Type B pancreatic cell (in vitro differentiated cells): Measurements from ENCODE around the gene CCDC9B. TPM values are rescaled to one million over a fixed set of nuclear protein-coding genes. Genes with fewer than 3 reads are reported as not detected.

Experiments
- DNase-seq: peaks from one replicate; pipeline ENCODE4 v3.0.0; 2021; ENCODE audit warnings: mixed read lengths; ENCODE audit not compliant: unreplicated experiment; ENCODE audit errors: extremely low spot score
- H3K27ac Mint-ChIP-seq: 2 replicates; pipeline ENCODE4 v1.8.0; 2021; ENCODE audit warnings: mild to moderate bottlenecking, mixed read lengths
- H3K27me3 Mint-ChIP-seq: 2 replicates; pipeline ENCODE4 v1.8.0; 2021; ENCODE audit warnings: mixed read lengths
- H3K36me3 Mint-ChIP-seq: 2 replicates; pipeline ENCODE4 v1.8.0; 2021; ENCODE audit warnings: mixed read lengths
- H3K4me1 Mint-ChIP-seq: one replicate; pipeline ENCODE4 v1.8.0; 2021; ENCODE audit warnings: mixed read lengths; ENCODE audit not compliant: unreplicated experiment
- H3K4me3 Mint-ChIP-seq: 2 replicates; pipeline ENCODE4 v1.8.0; 2021; ENCODE audit warnings: mild to moderate bottlenecking, mixed read lengths
- H3K9me3 Mint-ChIP-seq: 2 replicates; pipeline ENCODE4 v1.8.0; 2021; ENCODE audit warnings: mixed read lengths
- CTCF ChIP-seq: fragments of 200-600 bp; sonication (generic); conservative IDR thresholded peaks from 2 replicates; pipeline ENCODE4 v1.5.0; 2021; ENCODE audit warnings: antibody characterized with exemption, mild to moderate bottlenecking
- long read RNA-seq: library from polyadenylated mRNA; unstranded; transcript quantifications from one replicate; pipeline ENCODE4 v2.0.0, GENCODE V29; 2020
- total RNA-seq: library from RNA; stranded (reverse); gene quantifications from 2 replicates; pipeline ENCODE4 v1.2.1, GENCODE V29; 2021; ENCODE audit warnings: low replicate concordance

The CCDC9B gene
- 1.6 and 2.4 TPM in 2 replicates for total RNA-seq
- long read RNA-seq = 0 reads

GRCh38 chr15:40340740-40341400, at the start of gene CCDC9B:
CCDC9B (minus strand) TSS chr15:40340939; CDS start chr15:40340819, 120 bp downstream.
- Mint-ChIP-seq H3K4me1 (peaks cover 20% of the 10 kb centered on the region), H3K27ac (peak within 1 kb of the TSS; percentile 63)

GRCh38 chr15:40389824-40390595, 49.3 kb upstream of the CCDC9B start:
- Mint-ChIP-seq H3K27me3 (no peaks in the 10 kb centered on the region), H3K4me3 (no peak overlapping the region)

More at GRCh38 chr15:40340740-40341400, at the start of gene CCDC9B:
- peak within 1 kb of the TSS; percentile 40 for H3K4me3 Mint-ChIP-seq
- no peaks in the 10 kb centered on the region for H3K36me3 Mint-ChIP-seq
- DNase-seq = no peak
- H3K27me3 Mint-ChIP-seq = peaks cover 3% of the 10 kb centered on the region
- H3K9me3 Mint-ChIP-seq = no peaks in the 10 kb centered on the region
- no peak for TF ChIP-seq CTCF

GRCh38 chr15:40388941-40389823, 48.4 kb upstream of the CCDC9B start:
- Mint-ChIP-seq H3K4me1 (peaks cover 7% of the 10 kb centered on the region), H3K9me3 (no peaks in the 10 kb centered on the region), H3K4me3 (no peak overlapping the region), H3K27me3 (no peaks in the 10 kb centered on the region), H3K27ac (no peak overlapping the region), H3K36me3 (peaks cover 43% of the 10 kb centered on the region)
- TF ChIP-seq CTCF = no peak
- no peak for DNase-seq

More at GRCh38 chr15:40389824-40390595, 49.3 kb upstream of the CCDC9B start:
- Mint-ChIP-seq H3K9me3 (no peaks in the 10 kb centered on the region), H3K36me3 (peaks cover 43% of the 10 kb centered on the region), H3K4me1 (no peaks in the 10 kb centered on the region), H3K27ac (no peak overlapping the region)
- no peak for TF ChIP-seq CTCF
- DNase-seq = no peak

- peaks cover 20% of the 10 kb centered on the region for H3K4me1 Mint-ChIP-seq
- H3K4me3 Mint-ChIP-seq = no peak overlapping the region
- no peak overlapping the region for H3K27ac Mint-ChIP-seq
- H3K9me3 Mint-ChIP-seq = no peaks in the 10 kb centered on the region
- no peak for TF ChIP-seq CTCF
- H3K36me3 Mint-ChIP-seq = peaks cover 33% of the 10 kb centered on the region
- DNase-seq = no peak
- H3K27me3 Mint-ChIP-seq = no peaks in the 10 kb centered on the region
Observed at GRCh38 chr15:40386480-40386879, 45.7 kb upstream of the CCDC9B start.
